Skeletal muscle satellite cell (primary cell): Measurements from ENCODE around the gene INTS1.

Experiments
- H3K27me3 ChIP-seq: 2 replicates; pipeline ENCODE4 v1.7.0; 2013; ENCODE audit warnings: low read length; ENCODE audit not compliant: control insufficient read depth, insufficient read depth
- H3K36me3 ChIP-seq: 2 replicates; pipeline ENCODE4 v1.7.0; 2013; ENCODE audit warnings: mild to moderate bottlenecking, control low read depth, low read length; ENCODE audit not compliant: insufficient read depth
- H3K4me1 ChIP-seq: 2 replicates; pipeline ENCODE4 v1.7.0; 2013; ENCODE audit warnings: low read length; ENCODE audit not compliant: control insufficient read depth, insufficient read depth
- H3K4me2 ChIP-seq: 2 replicates; pipeline ENCODE4 v1.7.0; 2013; ENCODE audit warnings: mild to moderate bottlenecking, low read length
- H3K4me3 ChIP-seq: 2 replicates; pipeline ENCODE4 v1.7.0; 2013; ENCODE audit warnings: low read length
- H3K9ac ChIP-seq: 2 replicates; pipeline ENCODE4 v1.7.0; 2013; ENCODE audit warnings: mild to moderate bottlenecking, low read depth, low read length, moderate library complexity
- H3K9me3 ChIP-seq: replicated peaks from 2 replicates; pipeline ENCODE4 v1.7.0; 2013; ENCODE audit warnings: mild to moderate bottlenecking, control low read depth, low read length

INTS1 gene

DNA sequence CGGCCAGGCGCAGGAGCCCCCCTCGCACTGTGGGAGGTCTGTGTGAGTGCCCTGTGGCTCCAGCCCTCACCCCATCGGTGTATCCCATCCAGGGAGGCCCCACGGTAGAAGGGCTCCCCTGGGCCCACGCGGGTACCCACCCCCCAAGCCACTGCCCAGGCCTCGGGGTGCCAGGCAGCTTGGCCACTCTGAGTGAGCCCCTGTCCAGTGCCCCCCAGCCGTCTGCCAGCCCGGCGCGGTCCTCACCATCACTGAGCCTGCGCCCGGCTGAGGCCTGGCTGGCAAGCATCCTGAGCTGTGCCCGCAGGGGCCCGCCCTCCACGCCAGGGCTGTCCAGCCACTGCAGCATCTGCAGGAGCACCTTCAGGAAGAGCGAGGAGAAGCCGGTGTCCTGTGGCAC is 25.7 kb downstream of the INTS1 start:
- no peak overlapping the region for H3K9ac ChIP-seq
- H3K4me3 ChIP-seq, result no peak overlapping the region
- no peaks in the 10 kb centered on the region for H3K9me3 ChIP-seq
- peaks cover 3% of the 10 kb centered on the region for H3K4me1 ChIP-seq
- peaks cover 27% of the 10 kb centered on the region for H3K36me3 ChIP-seq
- no peaks in the 10 kb centered on the region for H3K27me3 ChIP-seq
- no peak overlapping the region for H3K4me2 ChIP-seq

GRCh38 chr7:1476859-1477258 is 27.3 kb downstream of the INTS1 start:
- Histone ChIP-seq H3K36me3 (peaks cover 37% of the 10 kb centered on the region), H3K4me2 (no peak overlapping the region), H3K27me3 (no peaks in the 10 kb centered on the region), H3K9me3 (no peaks in the 10 kb centered on the region), H3K4me1 (peaks cover 3% of the 10 kb centered on the region), H3K4me3 (no peak overlapping the region), H3K9ac (no peak overlapping the region)

GRCh38 chr7:1475991-1476390 is 28.2 kb downstream of the INTS1 start:
- Histone ChIP-seq H3K36me3 (peaks cover 40% of the 10 kb centered on the region), H3K4me2 (no peak overlapping the region), H3K9me3 (no peaks in the 10 kb centered on the region), H3K4me3 (no peak overlapping the region), H3K4me1 (peaks cover 3% of the 10 kb centered on the region), H3K27me3 (no peaks in the 10 kb centered on the region), H3K9ac (no peak overlapping the region)

- H3K4me1 ChIP-seq, result peaks cover 3% of the 10 kb centered on the region
- no peaks in the 10 kb centered on the region for H3K27me3 ChIP-seq
- H3K4me3 ChIP-seq, result no peak overlapping the region
- H3K9ac ChIP-seq, result no peak overlapping the region
- no peaks in the 10 kb centered on the region for H3K9me3 ChIP-seq
- peaks cover 45% of the 10 kb centered on the region for H3K36me3 ChIP-seq
- no peak overlapping the region for H3K4me2 ChIP-seq
Measured at GRCh38 chr7:1475393-1475792, 28.8 kb downstream of the INTS1 start.

GRCh38 chr7:1474736-1475135 is 29.5 kb downstream of the INTS1 start:
- H3K4me3 ChIP-seq, result no peak overlapping the region
- H3K9me3 ChIP-seq, result no peaks in the 10 kb centered on the region
- H3K9ac ChIP-seq, result no peak overlapping the region
- H3K27me3 ChIP-seq, result no peaks in the 10 kb centered on the region
- H3K36me3 ChIP-seq, result peaks cover 46% of the 10 kb centered on the region
- peaks cover 3% of the 10 kb centered on the region for H3K4me1 ChIP-seq
- H3K4me2 ChIP-seq, result no peak overlapping the region

DNA sequence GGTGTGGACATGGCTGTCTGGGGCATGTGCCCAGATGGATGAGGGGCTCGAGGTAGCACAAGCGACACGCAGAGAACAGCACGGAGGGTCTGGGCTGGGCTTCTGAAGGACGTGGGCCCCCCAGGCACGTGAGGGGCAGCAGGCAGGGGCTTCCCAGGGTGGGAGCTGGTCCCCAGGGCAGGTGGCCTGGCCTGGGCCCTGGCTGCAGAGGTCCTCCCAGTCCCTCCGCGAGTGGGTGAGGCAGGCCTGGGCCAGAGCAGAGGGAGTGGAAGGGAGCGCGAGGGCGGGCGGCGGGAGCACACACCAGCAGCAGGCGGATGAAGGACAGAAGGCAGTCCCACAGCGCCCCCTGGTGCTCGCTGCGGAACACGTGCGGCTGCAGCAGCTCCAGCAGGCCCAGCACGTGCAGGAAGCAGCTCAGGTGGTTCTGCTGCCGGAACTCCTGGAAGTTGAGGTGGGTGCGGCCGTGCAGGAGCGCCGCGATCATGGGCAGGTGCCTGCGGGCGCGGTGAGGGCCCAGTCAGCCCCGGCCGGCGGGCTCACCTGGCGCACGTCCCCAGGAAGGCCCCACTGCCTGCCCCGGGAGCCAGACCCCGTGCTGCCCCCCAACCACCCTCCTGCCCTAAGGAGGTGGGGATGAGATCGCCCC is 30.2 kb downstream of the INTS1 start:
- Histone ChIP-seq H3K36me3 (peaks cover 49% of the 10 kb centered on the region), H3K4me2 (no peak overlapping the region), H3K4me1 (peaks cover 3% of the 10 kb centered on the region), H3K4me3 (no peak overlapping the region), H3K27me3 (no peaks in the 10 kb centered on the region), H3K9ac (no peak overlapping the region), H3K9me3 (no peaks in the 10 kb centered on the region)

GRCh38 chr7:1470901-1471300 is 33.3 kb downstream of the INTS1 start:
- Histone ChIP-seq H3K4me1 (peaks cover 9% of the 10 kb centered on the region), H3K27me3 (no peaks in the 10 kb centered on the region), H3K4me2 (no peak overlapping the region), H3K9me3 (no peaks in the 10 kb centered on the region), H3K4me3 (no peak overlapping the region), H3K36me3 (peaks cover 44% of the 10 kb centered on the region), H3K9ac (no peak overlapping the region)

- Histone ChIP-seq H3K27me3 (no peaks in the 10 kb centered on the region), H3K4me1 (peaks cover 7% of the 10 kb centered on the region), H3K9ac (no peak overlapping the region), H3K4me3 (no peak overlapping the region), H3K4me2 (no peak overlapping the region), H3K9me3 (no peaks in the 10 kb centered on the region), H3K36me3 (peaks cover 38% of the 10 kb centered on the region)
Measured at GRCh38 chr7:1468643-1469298, 35.4 kb downstream of the INTS1 start.

- Histone ChIP-seq H3K4me2 (no peak overlapping the region), H3K9ac (no peak overlapping the region), H3K27me3 (no peaks in the 10 kb centered on the region), H3K4me1 (peaks cover 6% of the 10 kb centered on the region), H3K36me3 (peaks cover 32% of the 10 kb centered on the region), H3K4me3 (no peak overlapping the region), H3K9me3 (no peaks in the 10 kb centered on the region)
Measured at GRCh38 chr7:1468203-1468602, 36.0 kb downstream of the INTS1 start.

- Histone ChIP-seq H3K36me3 (peaks cover 20% of the 10 kb centered on the region), H3K27me3 (no peaks in the 10 kb centered on the region), H3K4me2 (no peak overlapping the region), H3K9me3 (no peaks in the 10 kb centered on the region), H3K4me3 (no peak overlapping the region), H3K4me1 (peaks cover 18% of the 10 kb centered on the region), H3K9ac (no peak overlapping the region)
Measured at GRCh38 chr7:1466524-1467271, 37.5 kb downstream of the INTS1 start.

GRCh38 chr7:1464694-1465093 is 39.5 kb downstream of the INTS1 start:
- Histone ChIP-seq H3K4me3 (no peak overlapping the region), H3K9me3 (no peaks in the 10 kb centered on the region), H3K27me3 (no peaks in the 10 kb centered on the region), H3K36me3 (peaks cover 6% of the 10 kb centered on the region), H3K4me1 (peaks cover 29% of the 10 kb centered on the region), H3K9ac (no peak overlapping the region), H3K4me2 (no peak overlapping the region)
